SU-DHL-6 (cell line): ENCODE measurements around the gene DLG2.

ENCODE experiments used
- H2AFZ ChIP-seq: fragments of 200-600 bp; sonication (generic); 2 replicates; pipeline ENCODE4 v1.6.1; 2014; ENCODE audit warnings: low read depth, mild to moderate bottlenecking, moderate library complexity, mixed read lengths, antibody characterized with exemption, low read length; ENCODE audit not compliant: severe bottlenecking
- H3F3A ChIP-seq: fragments of 200-600 bp; shearing (Covaris generic); 2 replicates; pipeline ENCODE4 v1.6.0; 2016; ENCODE audit warnings: antibody characterized with exemption, mild to moderate bottlenecking; ENCODE audit not compliant: insufficient read depth
- H3K27ac ChIP-seq: fragments of 200-600 bp; sonication (generic); 2 replicates; pipeline ENCODE4 v1.5.1; 2016; ENCODE audit warnings: low read depth, mild to moderate bottlenecking, low read length, moderate library complexity, mixed read lengths
- H3K27me3 ChIP-seq: fragments of 200-600 bp; sonication (generic), shearing (Covaris generic); 2 replicates; pipeline ENCODE4 v1.6.0; 2014; ENCODE audit warnings: mild to moderate bottlenecking, low read length
- H3K36me3 ChIP-seq: fragments of 200-600 bp; sonication (generic); 2 replicates; pipeline ENCODE4 v1.6.1; 2014; ENCODE audit warnings: mild to moderate bottlenecking, low read length, mixed read lengths
- H3K4me2 ChIP-seq: fragments of 300-600, 200-600 bp; shearing (Covaris generic), sonication (generic); 2 replicates; pipeline ENCODE4 v1.6.0; 2014; ENCODE audit warnings: low read length, low read depth, mild to moderate bottlenecking; ENCODE audit not compliant: poor library complexity, severe bottlenecking
- H3K4me3 ChIP-seq: fragments of 200-600 bp; sonication (generic); 2 replicates; pipeline ENCODE4 v1.5.1; 2014; ENCODE audit warnings: antibody characterized with exemption, low read length, mild to moderate bottlenecking, mixed read lengths; ENCODE audit not compliant: insufficient read depth, poor library complexity, severe bottlenecking
- H3K79me2 ChIP-seq: fragments of 200-600 bp; sonication (generic); 2 replicates; pipeline ENCODE4 v1.6.1; 2014; ENCODE audit warnings: mild to moderate bottlenecking, low read length, moderate library complexity; ENCODE audit not compliant: insufficient read depth
- H3K9ac ChIP-seq: fragments of 200-600 bp; sonication (generic); 2 replicates; pipeline ENCODE4 v1.7.0; 2014; ENCODE audit warnings: mild to moderate bottlenecking, low read length
- H3K9me2 ChIP-seq: fragments of 200-600 bp; sonication (generic); replicated peaks from 2 replicates; pipeline ENCODE4 v1.6.1; 2014; ENCODE audit warnings: low read length; ENCODE audit not compliant: insufficient read depth
- H3K9me3 ChIP-seq: fragments of 200-600 bp; sonication (generic); 2 replicates; pipeline ENCODE4 v1.6.1; 2014; ENCODE audit warnings: low read length, mixed read lengths; ENCODE audit not compliant: insufficient read depth
- H4K20me1 ChIP-seq: fragments of 200-600 bp; sonication (generic); 2 replicates; pipeline ENCODE4 v1.6.1; 2014; ENCODE audit warnings: low read depth, mild to moderate bottlenecking, antibody characterized with exemption, low read length, moderate library complexity, mixed read lengths
- CTCF ChIP-seq: fragments of 200-600 bp; sonication (generic); IDR thresholded peaks from one replicate; pipeline ENCODE4 v1.5.1; 2017; ENCODE audit warnings: antibody characterized with exemption, mild to moderate bottlenecking, low read length, moderate library complexity; ENCODE audit not compliant: insufficient read depth, poor library complexity, severe bottlenecking
- EZH2phosphoT487 ChIP-seq: fragments of 200-600 bp; sonication (generic), shearing (Covaris generic); conservative IDR thresholded peaks from 2 replicates; pipeline ENCODE4 v1.6.1; 2018; ENCODE audit warnings: mild to moderate bottlenecking, antibody characterized with exemption, low read length, moderate library complexity, mixed read lengths

Gene DLG2

GRCh38 chr11:84522331-84522730 is 1104.8 kb downstream of the DLG2 start:
- no peak overlapping the region for H3K4me3 ChIP-seq
- TF ChIP-seq CTCF (no peak), EZH2phosphoT487 (no peak)

GRCh38 chr11:84518631-84519183 is 1108.4 kb downstream of the DLG2 start:
- Histone ChIP-seq H3K27me3 (no peaks in the 10 kb centered on the region), H3K9ac (no peak overlapping the region), H3K79me2 (no peaks in the 10 kb centered on the region), H3K9me2 (no peaks in the 10 kb centered on the region), H3K36me3 (no peaks in the 10 kb centered on the region), H4K20me1 (no peaks in the 10 kb centered on the region), H3K4me3 (no peak overlapping the region), H3K9me3 (no peaks in the 10 kb centered on the region), H3F3A (no peaks in the 10 kb centered on the region), H2AFZ (no peak overlapping the region), H3K27ac (no peak overlapping the region), H3K4me2 (no peak overlapping the region)
- TF ChIP-seq CTCF (no peak), EZH2phosphoT487 (no peak)

More at GRCh38 chr11:84522331-84522730, 1104.8 kb downstream of the DLG2 start:
- no peaks in the 10 kb centered on the region for H3F3A ChIP-seq
- no peak overlapping the region for H3K9ac ChIP-seq
- no peak overlapping the region for H2AFZ ChIP-seq
- no peaks in the 10 kb centered on the region for H3K79me2 ChIP-seq
- H3K4me2 ChIP-seq: no peak overlapping the region
- no peaks in the 10 kb centered on the region for H3K36me3 ChIP-seq
- H3K27ac ChIP-seq: no peak overlapping the region
- no peaks in the 10 kb centered on the region for H3K9me2 ChIP-seq
- no peaks in the 10 kb centered on the region for H4K20me1 ChIP-seq
- no peaks in the 10 kb centered on the region for H3K9me3 ChIP-seq
- H3K27me3 ChIP-seq: no peaks in the 10 kb centered on the region

- H3K36me3 ChIP-seq: no peaks in the 10 kb centered on the region
- no peak overlapping the region for H3K27ac ChIP-seq
- H2AFZ ChIP-seq: no peak overlapping the region
- H3K4me3 ChIP-seq: no peak overlapping the region
- no peaks in the 10 kb centered on the region for H3K79me2 ChIP-seq
- no peaks in the 10 kb centered on the region for H3F3A ChIP-seq
- H4K20me1 ChIP-seq: no peaks in the 10 kb centered on the region
- H3K9me2 ChIP-seq: no peaks in the 10 kb centered on the region
- TF ChIP-seq CTCF (no peak), EZH2phosphoT487 (no peak)
- H3K9me3 ChIP-seq: no peaks in the 10 kb centered on the region
- H3K9ac ChIP-seq: no peak overlapping the region
- H3K4me2 ChIP-seq: no peak overlapping the region
- no peaks in the 10 kb centered on the region for H3K27me3 ChIP-seq
Measured at GRCh38 chr11:84514436-84514835, 1112.7 kb downstream of the DLG2 start.
